GM21737 (cell line): ENCODE measurements around the gene ITGA3.

ENCODE experiments used
- ATAC-seq: cut with Tn5 transposase; IDR thresholded peaks from one replicate; pipeline ENCODE4 v1.9.1; 2021; ENCODE audit warnings: mild to moderate bottlenecking, moderate library complexity; ENCODE audit not compliant: unreplicated experiment

ITGA3 gene

DNA sequence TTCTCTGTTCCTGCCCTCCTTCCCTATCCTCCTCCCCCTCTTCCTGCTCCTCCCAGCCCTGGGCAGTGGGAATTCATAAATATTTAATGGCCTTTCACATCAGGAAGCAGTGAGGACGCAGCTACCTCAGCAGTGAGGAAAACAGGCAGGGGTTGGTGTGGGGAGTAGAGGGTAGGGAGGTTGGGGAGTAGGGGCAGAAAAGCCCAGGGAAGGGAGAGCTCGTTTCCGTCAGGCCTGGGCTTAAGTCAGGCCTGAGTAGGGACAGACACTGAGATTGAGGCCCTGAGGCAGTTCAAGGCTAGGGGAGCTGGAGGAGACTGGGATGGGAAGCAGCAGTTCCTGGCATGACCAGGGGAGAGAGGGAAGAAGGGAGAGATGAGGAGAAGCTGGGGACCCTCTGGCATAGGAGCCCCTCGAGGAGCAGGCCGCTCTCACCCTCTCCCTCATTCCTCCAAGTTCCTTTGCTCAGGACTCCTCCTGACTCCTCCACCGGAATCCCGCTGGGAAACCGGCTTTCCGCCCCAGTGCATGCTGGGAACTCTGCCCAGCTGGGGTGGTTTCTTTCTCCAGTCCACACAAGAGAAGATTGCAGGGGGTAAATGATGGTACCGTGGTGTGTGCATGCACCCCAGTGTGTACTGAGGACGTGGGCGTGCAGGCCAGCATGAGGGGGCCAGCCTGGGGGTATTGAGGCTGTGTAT lies 67.9 kb downstream of the ITGA3 start:
- no peak for ATAC-seq

DNA sequence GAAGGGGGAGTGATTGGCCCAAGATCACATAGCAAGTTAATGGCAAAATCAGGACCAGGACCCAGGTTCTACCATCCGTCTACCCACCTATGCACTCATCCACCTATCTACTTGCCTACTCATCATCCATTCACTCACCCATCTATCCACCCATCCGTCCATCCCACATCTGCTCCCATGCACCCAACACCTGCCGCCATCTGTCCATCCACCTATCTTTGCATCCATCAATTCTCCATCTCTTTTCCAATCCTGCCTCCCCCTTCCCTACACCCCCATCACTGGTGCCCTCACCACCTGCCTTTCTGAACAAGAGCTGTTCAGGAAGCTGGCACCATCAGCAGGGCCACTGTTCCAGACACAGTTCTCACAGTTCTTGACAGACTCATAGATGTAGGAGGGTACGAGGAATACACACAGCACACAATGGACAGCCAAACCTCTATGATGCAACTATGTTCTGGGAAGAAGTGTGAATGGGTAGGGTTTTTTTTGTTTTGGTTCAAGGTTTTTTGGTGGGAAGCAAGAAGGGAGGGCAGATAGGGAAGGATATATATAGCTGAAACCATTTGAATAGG lies 69.6 kb downstream of the ITGA3 start:
- no peak for ATAC-seq

DNA sequence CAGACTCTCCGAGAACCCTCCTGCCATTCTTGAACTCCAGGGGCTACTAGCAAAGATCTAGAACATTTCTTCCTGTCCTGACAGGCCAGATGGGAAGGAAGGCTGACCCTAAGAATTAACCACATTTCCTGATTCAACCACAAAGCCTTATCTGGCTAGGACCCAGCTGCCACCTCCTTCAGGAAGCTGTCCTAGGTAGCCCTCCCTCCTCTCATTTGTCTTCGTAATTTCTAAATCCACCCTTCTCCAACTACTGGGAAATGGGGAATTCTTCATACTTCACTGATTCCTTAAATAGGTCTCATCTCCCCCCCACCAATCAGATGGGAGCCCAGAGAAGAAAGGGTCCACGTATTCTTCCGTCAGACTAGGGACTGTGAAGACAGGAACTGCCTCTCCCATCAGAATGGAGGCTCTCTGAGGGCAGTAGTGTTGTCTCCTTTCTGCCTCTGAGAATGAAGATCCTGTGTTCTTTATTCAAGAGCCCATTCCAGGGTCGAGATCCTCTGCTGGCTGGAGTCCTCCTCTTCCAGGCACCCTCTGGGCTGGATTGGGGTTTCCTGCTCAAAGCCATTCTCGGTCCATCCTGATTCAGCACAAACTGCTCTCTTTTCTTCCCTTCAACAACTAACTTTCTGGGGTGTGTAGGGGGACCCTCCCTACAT lies 71.9 kb downstream of the ITGA3 start:
- no peak for ATAC-seq

DNA sequence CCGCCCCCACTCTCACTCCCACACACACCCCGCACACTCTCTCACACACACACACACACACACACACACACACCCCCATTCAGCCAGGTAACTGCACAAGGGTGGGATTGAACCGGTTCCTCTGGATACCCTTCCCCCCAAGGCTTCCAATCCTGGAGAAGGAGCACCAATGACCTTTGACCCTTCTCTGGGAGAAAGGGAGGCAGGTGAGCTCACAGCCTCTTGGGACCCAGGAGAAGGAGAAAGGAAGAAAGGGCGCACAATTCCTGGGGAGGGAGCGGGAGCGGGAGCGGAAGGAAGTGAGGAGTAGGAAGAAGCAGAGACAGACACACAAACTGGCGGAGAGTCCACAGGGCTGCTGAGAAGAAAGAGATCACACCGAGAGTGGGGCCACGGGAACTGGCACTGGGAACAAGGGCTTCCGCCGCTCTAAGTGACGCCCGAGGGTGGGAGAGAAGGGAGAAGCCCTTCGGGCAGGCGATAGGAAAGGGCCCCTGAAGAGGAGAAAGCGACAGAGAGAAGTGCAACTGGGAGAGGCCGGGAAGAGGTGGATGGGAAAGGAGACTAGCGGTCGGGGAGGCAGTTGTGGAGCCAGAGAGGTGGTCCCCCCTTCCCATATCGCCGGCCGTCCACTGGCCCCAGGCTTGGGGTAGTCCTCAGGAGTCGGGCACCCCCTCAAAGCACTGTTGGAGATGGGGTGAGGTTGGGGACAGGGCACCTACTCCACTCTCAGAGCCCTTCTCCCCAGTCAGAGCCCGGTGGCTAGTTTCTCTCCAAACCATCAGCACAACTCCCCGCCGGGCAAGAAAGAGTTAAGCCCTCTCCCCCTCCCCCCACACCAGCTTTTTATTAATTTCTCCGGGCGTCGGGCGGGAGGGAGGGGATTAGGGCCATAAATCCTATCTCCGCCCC lies 72.8 kb downstream of the ITGA3 start:
- no peak for ATAC-seq

DNA sequence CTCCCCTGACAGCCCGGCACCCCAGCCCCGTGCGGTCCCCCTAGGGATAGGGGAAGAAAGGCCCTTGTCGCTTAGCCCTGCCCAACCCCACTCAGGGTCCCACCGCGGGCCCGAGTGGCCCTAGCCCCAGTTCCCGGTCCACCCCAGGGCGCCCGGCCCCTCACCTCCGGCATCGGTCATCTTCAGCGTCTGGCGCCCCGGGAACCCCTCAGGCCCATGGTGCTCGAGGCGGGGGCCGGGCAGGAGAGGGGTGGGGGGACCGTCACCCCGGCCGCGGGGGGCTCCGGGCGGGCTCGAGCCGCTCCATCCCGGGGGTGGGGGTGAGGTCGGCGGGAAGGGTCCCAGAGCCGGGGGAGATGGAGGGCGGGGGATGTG lies 73.4 kb downstream of the ITGA3 start:
- no peak for ATAC-seq

DNA sequence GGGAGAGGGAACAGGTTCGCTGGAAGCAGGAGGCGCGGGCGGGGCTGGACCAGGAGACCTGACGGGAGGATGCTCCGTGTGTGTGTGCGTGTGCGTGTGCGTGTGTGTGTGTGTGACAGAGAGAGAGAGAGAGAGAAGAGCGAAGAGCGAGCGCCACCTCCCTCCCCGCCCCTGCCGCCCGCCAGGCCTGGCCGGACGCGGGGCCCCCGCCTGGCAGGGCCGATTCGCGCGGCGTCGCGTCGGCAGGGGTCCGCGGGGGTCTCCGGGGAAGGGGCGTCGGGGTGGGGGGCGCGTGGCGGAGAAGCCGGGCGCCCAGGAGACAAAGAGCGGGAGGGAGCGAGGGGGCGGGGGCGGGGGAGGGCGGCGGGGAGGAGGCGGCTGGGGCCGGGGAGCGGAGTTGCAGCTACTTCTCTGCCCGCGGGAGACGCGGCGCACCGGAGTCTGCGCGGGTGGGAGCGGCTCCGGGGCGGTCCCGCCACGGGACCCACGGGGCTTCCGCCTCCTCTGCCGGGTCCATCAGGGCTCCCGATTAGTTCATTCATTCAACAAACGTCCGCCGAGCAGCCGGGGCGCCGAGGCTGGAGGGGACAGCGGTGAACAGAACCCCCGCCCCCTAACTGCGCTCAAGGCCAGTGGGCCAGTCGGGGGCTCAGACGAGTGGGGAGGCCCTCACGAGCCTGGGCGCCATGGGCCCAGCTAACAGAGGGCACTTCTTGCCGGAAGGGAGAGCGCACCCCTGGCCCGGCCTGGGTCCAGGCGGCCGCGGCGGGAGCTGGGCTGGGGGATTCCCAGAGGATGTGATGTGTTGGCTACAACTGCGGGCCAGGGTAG lies 74.0 kb downstream of the ITGA3 start, which contains the start of gene SAMD14:
TSS of gene SAMD14 (minus strand) at position 433 of the 831 bp plus-strand sequence. CDS start 5,201 bp downstream, outside the sequence.
- no peak for ATAC-seq

DNA sequence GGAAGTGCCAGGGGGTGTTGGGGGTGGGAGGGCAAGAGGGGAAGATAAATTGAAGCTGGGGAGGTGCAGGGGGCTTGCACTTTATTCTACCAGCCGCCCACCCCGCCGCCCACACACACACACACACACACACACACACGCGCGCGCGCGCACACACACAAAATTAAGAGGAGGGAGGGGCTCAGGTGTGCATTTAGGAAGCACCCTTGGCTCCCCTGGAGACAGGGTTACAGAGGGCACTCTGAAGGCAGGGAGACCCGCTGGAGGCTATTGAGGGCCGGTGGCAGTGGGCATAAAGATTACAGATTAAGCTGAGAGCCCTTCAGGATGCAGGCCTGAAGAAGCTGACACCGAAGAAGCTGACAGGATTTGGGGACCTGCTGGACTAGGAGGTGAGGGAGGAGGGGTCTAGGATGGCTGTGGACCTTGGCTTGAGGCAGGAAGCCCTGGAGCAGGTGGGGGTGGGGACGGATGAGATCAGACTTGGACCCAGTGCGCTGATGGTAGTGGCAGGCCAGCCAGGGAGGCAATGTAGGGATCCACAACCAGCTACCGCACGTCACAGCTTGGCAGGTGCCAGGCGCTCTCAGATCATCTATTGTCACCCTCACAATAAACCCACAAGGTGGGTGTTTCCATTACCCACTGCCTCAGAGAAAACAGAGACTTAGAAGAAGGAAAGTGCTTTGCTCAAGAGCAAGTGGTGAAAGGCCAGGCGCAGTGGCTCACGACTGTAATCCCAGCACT lies 74.8 kb downstream of the ITGA3 start:
- no peak for ATAC-seq

DNA sequence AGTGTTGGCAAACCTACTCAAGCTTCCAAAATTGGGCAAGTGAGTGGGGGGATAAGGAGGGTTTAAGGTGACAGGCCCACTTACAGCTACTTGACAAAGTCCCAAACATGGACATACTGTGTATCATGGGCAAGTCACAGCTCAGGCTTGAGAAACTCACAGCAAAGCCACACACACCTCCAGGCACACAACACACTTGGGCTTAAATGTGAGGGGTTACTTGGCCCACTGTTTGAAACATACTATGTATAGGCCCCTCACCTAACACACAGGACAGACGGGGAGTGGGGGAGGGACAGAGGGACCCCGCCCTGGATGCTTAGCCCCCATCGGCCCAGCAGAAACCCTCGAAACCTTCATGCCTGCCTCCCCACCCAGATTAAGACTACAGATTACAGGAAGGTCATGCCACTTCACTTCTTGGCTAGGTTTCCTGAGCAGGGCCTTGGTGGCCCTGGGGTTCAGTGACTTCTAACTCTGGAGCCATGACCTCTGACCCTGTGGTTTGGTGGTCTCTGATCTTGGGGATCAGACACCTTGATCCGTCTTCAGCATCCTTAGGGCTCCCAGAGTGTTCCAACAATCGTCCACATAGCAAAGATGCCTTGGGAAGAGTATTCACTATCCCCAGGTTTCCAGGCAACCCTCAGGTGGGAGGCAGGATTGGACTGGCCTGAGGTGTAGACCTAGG lies 76.3 kb downstream of the ITGA3 start:
- ATAC-seq, result no peak

DNA sequence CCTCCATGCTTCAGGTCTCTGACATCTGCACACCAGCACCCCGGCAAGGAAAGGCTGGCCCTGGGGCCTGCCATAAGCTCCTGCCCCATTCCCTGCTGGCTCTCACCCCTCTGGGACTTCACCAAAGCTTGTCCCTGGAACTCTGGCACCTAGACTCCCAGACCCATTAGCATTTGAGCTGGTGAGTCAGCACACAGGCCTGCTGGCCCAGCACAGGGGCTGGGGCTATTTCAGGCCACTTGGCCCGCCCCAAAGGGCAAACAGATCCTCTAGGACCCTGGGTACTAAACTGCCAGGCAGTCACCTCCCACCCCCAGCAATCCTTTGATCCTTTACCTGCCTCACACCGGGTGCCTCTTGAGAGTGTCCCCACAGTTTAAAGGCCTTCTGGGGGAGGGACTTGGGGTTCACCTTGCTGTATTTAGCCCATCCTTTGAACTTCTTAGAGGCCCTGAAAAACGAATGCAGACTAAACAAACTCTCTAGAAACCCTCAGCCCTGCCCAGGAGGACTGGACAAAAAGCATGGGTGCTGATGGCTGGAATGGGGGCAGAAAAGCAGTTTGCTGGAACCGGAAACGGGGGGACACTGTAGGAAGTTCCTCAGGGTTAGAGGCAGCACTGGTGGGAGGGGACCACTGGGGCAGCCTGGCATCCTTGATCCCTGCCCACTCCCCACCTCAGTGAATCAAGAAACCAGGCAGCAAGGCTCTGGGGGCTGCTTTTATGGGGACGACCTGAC lies 77.3 kb downstream of the ITGA3 start:
- no peak for ATAC-seq

DNA sequence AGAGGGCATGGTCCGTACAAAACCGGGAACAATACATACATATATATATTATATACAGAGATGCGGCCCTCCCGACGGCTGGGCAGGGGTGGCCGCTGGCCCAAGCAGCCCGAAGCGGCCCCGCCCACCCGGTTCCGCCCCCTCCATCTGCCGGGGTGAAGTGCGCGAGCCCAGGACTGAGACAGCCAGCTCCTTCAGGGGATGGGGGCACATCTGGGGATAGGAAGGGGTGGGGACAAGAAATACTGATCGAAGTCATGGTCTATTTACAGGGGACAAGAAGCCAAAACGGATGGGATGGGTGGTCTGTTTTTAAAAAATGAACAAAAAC lies 77.8 kb downstream of the ITGA3 start:
- ATAC-seq, result no peak

DNA sequence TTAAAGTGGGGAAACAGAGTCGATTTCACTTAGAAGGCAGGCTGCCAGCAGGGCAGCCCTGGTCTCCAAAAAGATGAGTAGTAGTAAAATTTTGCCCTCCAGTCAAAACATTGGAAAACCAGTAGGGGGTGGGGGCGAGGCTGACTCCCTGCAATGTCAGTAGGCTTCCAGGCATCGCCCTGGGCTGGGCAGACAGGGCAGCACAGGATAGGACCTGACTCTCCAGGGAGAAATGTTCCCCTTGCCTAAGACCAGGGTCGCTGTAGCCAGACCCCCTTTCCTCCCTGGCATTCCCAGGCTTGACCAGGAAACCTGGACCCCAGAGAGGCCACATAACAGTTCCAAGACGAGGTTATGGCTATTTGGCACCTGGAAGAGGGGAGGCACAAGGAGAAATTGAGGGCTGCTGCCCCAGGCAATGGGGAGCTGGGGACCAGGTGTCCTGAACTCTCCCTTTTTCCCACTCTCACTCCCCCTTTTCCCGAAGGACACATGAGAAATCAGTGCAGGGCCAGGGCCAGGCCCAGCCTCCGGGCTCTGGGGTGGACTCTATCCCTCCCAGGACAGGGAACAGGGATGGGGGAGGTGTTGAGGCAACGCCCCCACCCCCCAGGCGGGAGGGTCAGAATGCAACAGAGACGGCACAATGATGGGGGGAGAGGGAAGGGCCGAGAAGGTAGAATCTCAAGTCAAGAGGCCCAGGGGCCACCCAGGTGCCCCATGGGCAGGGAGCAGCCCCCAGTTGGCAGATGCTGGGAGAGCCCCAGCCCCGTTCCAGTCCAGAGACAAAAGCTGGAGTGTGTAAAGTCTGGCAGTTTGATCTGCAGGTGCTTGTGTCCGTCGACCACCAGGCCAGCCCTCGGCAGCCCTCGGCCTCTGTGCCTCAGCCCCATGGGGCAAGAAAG lies 78.5 kb downstream of the ITGA3 start:
- no peak for ATAC-seq

DNA sequence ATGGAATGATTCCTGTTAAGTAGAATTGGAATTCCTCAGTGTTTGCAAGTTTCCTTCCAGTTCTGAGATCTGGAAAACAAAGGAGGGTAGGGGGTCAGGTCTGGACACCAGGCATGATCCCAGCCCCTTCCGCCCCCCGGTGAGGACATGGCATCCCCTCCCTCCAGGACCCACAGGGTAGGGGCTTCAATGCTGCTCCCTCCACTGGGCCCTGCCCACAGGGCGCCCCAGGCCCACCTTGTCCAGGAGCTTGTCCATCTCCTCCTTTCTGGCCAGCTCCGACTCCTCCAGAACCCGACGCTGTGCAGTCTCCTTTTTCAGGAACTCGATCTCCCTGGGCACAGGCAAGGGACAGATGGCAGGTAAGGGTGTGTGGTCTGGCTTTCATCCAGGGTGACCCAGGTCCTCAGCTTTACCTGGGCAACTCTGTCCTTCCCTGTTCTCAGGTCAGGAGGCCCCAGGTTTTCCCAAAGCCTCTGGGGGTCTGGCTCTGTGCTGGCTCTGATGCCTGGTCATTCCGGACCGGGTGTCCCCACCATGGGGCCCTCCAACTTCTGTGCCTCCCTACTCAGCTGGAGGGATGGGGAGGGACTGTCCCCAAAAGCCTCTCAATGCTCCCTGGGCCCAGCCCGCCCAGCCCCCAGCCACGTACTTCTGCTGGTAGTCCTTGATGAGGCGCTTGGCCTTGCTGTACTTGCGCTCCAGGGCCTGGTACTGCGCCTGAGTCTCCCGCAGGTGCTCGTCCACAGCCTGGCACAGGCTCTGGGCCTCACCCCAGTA lies 79.6 kb downstream of the ITGA3 start:
- no peak for ATAC-seq

DNA sequence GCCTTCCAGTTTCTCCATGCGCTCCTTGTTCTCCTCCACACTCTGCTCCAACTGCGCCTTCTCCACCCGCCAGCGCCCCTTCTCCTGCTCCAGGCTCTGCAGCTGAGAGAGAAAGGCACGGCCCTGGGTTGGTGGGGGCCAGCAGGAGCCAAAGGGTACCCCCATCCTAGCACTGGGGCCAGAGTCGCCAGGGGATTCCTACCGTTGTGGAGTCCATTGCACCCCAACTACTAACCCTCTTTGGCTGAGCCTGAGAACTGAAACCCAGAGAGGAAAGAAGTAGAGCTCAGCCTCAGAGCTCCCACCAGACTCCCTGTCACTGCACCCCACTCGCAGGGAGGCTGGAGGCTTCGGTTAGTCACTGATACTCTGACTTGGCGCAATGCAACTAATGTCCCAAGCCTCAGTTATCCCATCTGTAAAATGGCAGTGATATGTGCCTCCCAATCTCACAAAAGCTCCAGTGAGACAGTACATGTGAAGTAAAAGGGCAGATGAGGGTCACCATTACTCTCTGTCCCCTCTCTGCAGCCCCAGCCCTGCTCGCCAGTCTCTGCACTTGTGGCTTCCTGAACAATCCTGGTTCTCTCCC lies 80.3 kb downstream of the ITGA3 start:
- ATAC-seq, result no peak

DNA sequence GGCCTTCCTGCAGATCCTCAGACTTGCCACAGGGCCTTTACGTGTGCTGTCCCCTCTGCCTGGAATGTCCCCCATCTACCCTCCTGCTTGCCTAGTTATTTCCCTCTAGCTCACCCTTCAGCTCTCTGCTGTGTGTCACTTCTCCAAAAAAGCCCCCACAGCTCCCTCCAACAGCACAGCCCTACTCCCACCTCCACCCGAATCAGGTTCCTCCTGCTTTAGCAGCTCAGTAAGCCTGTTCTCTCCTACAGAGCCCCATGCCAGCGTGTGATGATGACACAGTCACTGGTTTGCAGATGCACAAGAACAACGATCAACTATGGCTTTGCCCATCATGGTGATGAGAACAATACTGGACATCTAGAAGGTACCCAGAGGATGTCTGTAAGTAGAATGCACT lies 81.1 kb downstream of the ITGA3 start:
- no peak for ATAC-seq

DNA sequence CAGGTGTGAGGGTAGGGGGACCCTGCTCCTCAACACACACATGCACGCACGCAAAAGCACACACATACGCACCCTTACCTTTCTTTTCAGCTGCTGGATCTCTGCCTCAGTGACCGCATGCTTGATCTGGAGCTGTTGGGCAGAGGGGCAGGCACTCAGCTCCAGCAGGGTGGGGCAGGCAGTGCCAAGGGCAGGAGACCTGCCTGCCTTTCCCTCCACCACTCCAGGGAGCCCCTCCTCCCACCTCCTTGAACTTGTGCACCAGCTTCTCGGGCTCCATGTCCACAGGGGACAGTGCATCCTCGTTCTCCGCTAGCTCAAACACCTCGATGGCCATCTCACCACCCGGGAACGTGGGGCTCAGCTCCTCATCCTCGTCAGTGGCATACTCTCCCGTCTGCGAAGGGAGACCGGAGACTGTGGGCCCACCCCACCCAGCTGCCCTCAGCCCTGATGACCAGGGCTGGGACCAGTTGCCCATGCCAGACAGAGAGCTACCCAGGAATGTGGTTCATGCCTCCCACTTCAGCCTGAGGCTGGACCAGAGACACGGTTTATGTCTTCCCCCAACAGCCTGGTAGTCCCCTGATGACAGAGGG lies 83.4 kb downstream of the ITGA3 start:
- no peak for ATAC-seq
